HEK293 (cell line): ENCODE measurements around the gene SURF4.

Source experiments
- CTCF ChIA-PET: fragments of 350-600 bp; formaldehyde crosslinking; extraction: SDS; loops from one replicate; lab custom pipeline; 2021; ENCODE audit warnings: antibody characterized with exemption; lab: Yijun Ruan, JAX
- POLR2A ChIA-PET: fragments of 300-600 bp; formaldehyde crosslinking; extraction: SDS; loops from one replicate; lab custom pipeline; 2020; ENCODE audit warnings: antibody characterized with exemption, inconsistent platforms; lab: Yijun Ruan, JAX
- H3K27ac ChIP-seq: fragments of 200-500 bp; sonication (Bioruptor generic); 2 replicates; pipeline ENCODE4 v1.5.1; 2014; ENCODE audit warnings: low read depth, low read length, control low read depth, inconsistent platforms; ENCODE audit errors: extremely low read depth
- H3K36me3 ChIP-seq, 2 experiments: fragments of 200-500 bp in 1 of 2; sonication (Bioruptor generic) in 1 of 2; 1 replicate in 1 of 2; 2 replicates in 1 of 2; pipeline ENCODE4 v1.5.1; 2014 to 2017; ENCODE audit warnings: inconsistent platforms in 2 of 2, low read length in 2 of 2; ENCODE audit not compliant: control insufficient read depth in 2 of 2, insufficient read depth in 1 of 2
- H3K4me1 ChIP-seq: fragments of 200-500 bp; sonication (Bioruptor generic); 2 replicates; pipeline ENCODE4 v1.5.1; 2014; ENCODE audit warnings: mild to moderate bottlenecking, low read length, inconsistent platforms; ENCODE audit not compliant: control insufficient read depth, insufficient read depth
- H3K4me3 ChIP-seq: 2 replicates; pipeline ENCODE4 v1.5.1; 2011; ENCODE audit warnings: low read depth, mild to moderate bottlenecking, control low read depth, low read length, moderate library complexity
- H3K9me3 ChIP-seq: fragments of 200-500 bp; sonication (Bioruptor generic); 2 replicates; pipeline ENCODE4 v1.5.1; 2014; ENCODE audit warnings: low read depth, low read length, inconsistent platforms; ENCODE audit not compliant: control insufficient read depth, insufficient read depth
- FEZF1 ChIP-seq: fragments of 450-650 bp; formaldehyde crosslinking; IDR thresholded peaks from 2 replicates; pipeline ENCODE4 v1.5.1; 2016; ENCODE audit warnings: missing biosample characterization, missing genetic modification characterization
- GLIS2 ChIP-seq: fragments of 450-650 bp; formaldehyde crosslinking; IDR thresholded peaks from 2 replicates; pipeline ENCODE4 v1.5.1; 2016; ENCODE audit warnings: missing biosample characterization, missing genetic modification characterization
- MEIS1 ChIP-seq: sonication (generic); formaldehyde crosslinking; IDR thresholded peaks from 2 replicates; pipeline ENCODE4 v1.8.1; 2022; ENCODE audit warnings: missing genetic modification reagents, mild to moderate bottlenecking, borderline replicate concordance
- ZBTB1 ChIP-seq: fragments of 450-650 bp; formaldehyde crosslinking; IDR thresholded peaks from 2 replicates; pipeline ENCODE4 v1.5.1; 2016; ENCODE audit warnings: missing biosample characterization, missing genetic modification characterization
- ZBTB20 ChIP-seq: fragments of 450-650 bp; formaldehyde crosslinking; IDR thresholded peaks from 2 replicates; pipeline ENCODE4 v1.5.1; 2016; ENCODE audit warnings: missing biosample characterization, missing genetic modification characterization
- ZNF114 ChIP-seq: fragments of 450-650 bp; formaldehyde crosslinking; IDR thresholded peaks from 2 replicates; pipeline ENCODE4 v1.5.0; 2017; ENCODE audit warnings: missing biosample characterization, missing genetic modification characterization
- ZNF121 ChIP-seq: fragments of 450-650 bp; formaldehyde crosslinking; IDR thresholded peaks from 2 replicates; pipeline ENCODE4 v1.5.1; 2016; ENCODE audit warnings: missing biosample characterization, missing genetic modification characterization
- ZNF2 ChIP-seq: fragments of 450-650 bp; formaldehyde crosslinking; IDR thresholded peaks from 2 replicates; pipeline ENCODE4 v1.5.1; 2016; ENCODE audit warnings: missing biosample characterization, missing genetic modification characterization
- ZNF324 ChIP-seq: fragments of 450-650 bp; formaldehyde crosslinking; IDR thresholded peaks from 2 replicates; pipeline ENCODE4 v1.5.1; 2016; ENCODE audit warnings: missing biosample characterization, missing genetic modification characterization
- ZNF335 ChIP-seq: fragments of 450-650 bp; formaldehyde crosslinking; conservative IDR thresholded peaks from 2 replicates; pipeline ENCODE4 v1.5.1; 2016; ENCODE audit warnings: missing biosample characterization, missing genetic modification characterization
- ZNF433 ChIP-seq: fragments of 450-650 bp; formaldehyde crosslinking; IDR thresholded peaks from 2 replicates; pipeline ENCODE4 v1.5.1; 2016; ENCODE audit warnings: missing biosample characterization, missing genetic modification characterization, low read depth
- ZNF747 ChIP-seq: fragments of 450-650 bp; formaldehyde crosslinking; IDR thresholded peaks from 2 replicates; pipeline ENCODE4 v1.5.1; 2016; ENCODE audit warnings: missing biosample characterization, missing genetic modification characterization
- ZSCAN16 ChIP-seq: fragments of 450-650 bp; formaldehyde crosslinking; IDR thresholded peaks from 2 replicates; pipeline ENCODE4 v1.5.1; 2016; ENCODE audit warnings: missing biosample characterization, missing genetic modification characterization
- ZXDB ChIP-seq: fragments of 450-650 bp; formaldehyde crosslinking; IDR thresholded peaks from 2 replicates; pipeline ENCODE4 v1.5.1; 2016; ENCODE audit warnings: missing biosample characterization, missing genetic modification characterization
- TF ChIP-seq, protein P1 (sequence below): fragments of 450-650 bp; formaldehyde crosslinking; IDR thresholded peaks from 2 replicates; pipeline ENCODE4 v1.5.1; 2016; ENCODE audit warnings: missing biosample characterization, missing genetic modification characterization
- TF ChIP-seq, protein P2 (sequence below): fragments of 450-650 bp; formaldehyde crosslinking; IDR thresholded peaks from 2 replicates; pipeline ENCODE4 v1.5.1; 2016; ENCODE audit warnings: missing biosample characterization, missing genetic modification characterization
- TF ChIP-seq, protein P3 (sequence below): fragments of 450-650 bp; formaldehyde crosslinking; IDR thresholded peaks from 2 replicates; pipeline ENCODE4 v1.5.1; 2017; ENCODE audit warnings: missing biosample characterization, missing genetic modification characterization
- TF ChIP-seq, protein P4 (sequence below): fragments of 450-650 bp; formaldehyde crosslinking; IDR thresholded peaks from 2 replicates; pipeline ENCODE4 v1.5.1; 2016; ENCODE audit warnings: missing biosample characterization, missing genetic modification characterization
- TF ChIP-seq, protein P5 (sequence below): fragments of 450-650 bp; formaldehyde crosslinking; IDR thresholded peaks from 2 replicates; pipeline ENCODE4 v1.5.1; 2016; ENCODE audit warnings: missing biosample characterization, missing genetic modification characterization, borderline replicate concordance

SURF4 gene

DNA sequence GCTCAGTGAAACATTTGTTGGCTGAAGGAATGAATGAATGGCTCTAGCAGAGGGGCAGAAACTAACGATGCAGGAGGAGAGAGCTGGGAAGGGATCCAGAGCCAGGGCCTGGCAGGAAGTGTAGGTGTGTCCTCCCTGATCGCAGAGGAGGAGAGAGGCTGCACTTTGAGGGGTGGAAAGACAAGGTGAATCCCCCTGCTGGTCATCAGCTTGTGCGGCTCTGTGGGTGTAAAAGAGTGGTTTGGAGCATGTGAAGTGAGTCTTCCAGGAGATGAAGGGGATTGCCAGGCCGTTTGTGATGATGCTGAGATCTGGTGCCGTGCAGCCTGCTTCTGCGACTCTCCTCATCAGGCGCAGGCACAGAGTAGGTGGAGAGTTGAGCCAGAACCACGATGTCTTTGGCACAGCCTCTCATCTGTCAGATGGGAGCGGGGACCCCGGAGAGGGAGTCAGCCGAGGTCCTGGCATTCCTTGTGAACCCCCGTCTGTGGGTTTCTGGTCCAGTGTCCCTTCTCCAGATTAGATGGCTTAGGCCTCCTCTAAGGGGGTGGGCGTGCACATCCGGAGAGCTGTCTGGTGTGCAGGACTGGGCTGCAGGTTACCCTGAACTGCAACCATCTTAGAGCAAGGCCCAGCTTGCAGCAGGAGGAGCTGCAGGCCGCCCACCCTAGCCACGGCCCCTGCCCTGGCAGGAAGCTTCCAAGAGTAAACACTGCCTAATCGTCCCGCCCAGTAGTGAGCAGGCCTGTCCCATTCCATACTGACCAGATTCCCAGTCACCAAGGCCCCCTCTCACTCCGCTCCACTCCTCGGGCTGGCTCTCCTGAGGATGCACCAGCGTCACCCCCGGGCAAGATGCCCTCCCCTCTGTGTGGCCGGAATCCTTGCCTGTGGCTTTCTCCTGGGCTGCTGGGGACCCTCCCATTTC is 46.0 kb upstream of the SURF4 start, which contains the start of gene ADAMTS13 (continued):
- TF ChIP-seq, protein P1, sequence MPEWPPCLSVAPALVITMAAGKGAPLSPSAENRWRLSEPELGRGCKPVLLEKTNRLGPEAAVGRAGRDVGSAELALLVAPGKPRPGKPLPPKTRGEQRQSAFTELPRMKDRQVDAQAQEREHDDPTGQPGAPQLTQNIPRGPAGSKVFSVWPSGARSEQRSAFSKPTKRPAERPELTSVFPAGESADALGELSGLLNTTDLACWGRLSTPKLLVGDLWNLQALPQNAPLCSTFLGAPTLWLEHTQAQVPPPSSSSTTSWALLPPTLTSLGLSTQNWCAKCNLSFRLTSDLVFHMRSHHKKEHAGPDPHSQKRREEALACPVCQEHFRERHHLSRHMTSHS = no peak
- TF ChIP-seq ZNF324 (tag by site-specific recombination) = no peak
- TF ChIP-seq, protein P2, sequence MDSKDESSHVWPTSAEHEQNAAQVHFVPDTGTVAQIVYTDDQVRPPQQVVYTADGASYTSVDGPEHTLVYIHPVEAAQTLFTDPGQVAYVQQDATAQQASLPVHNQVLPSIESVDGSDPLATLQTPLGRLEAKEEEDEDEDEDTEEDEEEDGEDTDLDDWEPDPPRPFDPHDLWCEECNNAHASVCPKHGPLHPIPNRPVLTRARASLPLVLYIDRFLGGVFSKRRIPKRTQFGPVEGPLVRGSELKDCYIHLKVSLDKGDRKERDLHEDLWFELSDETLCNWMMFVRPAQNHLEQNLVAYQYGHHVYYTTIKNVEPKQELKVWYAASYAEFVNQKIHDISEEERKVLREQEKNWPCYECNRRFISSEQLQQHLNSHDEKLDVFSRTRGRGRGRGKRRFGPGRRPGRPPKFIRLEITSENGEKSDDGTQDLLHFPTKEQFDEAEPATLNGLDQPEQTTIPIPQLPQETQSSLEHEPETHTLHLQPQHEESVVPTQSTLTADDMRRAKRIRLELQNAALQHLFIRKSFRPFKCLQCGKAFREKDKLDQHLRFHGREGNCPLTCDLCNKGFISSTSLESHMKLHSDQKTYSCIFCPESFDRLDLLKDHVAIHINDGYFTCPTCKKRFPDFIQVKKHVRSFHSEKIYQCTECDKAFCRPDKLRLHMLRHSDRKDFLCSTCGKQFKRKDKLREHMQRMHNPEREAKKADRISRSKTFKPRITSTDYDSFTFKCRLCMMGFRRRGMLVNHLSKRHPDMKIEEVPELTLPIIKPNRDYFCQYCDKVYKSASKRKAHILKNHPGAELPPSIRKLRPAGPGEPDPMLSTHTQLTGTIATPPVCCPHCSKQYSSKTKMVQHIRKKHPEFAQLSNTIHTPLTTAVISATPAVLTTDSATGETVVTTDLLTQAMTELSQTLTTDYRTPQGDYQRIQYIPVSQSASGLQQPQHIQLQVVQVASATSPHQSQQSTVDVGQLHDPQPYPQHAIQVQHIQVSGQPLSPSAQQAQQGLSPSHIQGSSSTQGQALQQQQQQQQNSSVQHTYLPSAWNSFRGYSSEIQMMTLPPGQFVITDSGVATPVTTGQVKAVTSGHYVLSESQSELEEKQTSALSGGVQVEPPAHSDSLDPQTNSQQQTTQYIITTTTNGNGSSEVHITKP (tag by site-specific recombination) = peak; percentile 43; the same call in 1 of the 2 replicates
- TF ChIP-seq, all 188 proteins: peak for 7

DNA sequence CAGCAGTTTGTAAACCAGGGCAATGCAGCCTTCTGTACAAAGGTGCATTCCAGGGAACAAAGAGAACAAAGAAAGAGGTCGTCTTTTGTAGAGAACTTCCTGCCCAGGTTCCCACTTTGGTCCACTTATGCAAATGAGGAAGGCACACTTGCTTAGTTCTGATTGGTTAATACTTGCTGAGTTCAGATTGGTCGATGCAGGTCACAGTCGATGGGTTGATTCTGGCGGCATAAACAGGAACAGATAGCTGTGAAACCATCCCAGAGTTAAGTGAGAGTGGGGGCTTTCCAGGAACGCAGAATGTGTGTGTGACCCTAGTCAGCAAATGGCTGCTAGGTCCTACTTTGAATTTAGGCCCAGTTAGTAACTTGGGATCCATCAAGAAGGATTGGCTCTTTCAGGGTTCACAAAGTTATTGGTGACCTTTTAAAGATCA is 44.5 kb upstream of the SURF4 start:
- TF ChIP-seq ZNF433 (tag by site-specific recombination) (no peak), ZNF121 (no peak), ZSCAN16 (tag by site-specific recombination) (no peak), ZXDB (tag by site-specific recombination) (no peak), ZBTB20 (tag by site-specific recombination) (no peak), ZBTB1 (no peak), FEZF1 (no peak), GLIS2 (tag by site-specific recombination) (no peak), ZNF114 (tag by site-specific recombination) (no peak), ZNF2 (tag by site-specific recombination) (no peak), ZNF747 (tag by site-specific recombination) (no peak), ZNF335 (tag by site-specific recombination) (no peak), MEIS1 (CRISPR knock-in tag) (no peak)
- TF ChIP-seq, protein P3, sequence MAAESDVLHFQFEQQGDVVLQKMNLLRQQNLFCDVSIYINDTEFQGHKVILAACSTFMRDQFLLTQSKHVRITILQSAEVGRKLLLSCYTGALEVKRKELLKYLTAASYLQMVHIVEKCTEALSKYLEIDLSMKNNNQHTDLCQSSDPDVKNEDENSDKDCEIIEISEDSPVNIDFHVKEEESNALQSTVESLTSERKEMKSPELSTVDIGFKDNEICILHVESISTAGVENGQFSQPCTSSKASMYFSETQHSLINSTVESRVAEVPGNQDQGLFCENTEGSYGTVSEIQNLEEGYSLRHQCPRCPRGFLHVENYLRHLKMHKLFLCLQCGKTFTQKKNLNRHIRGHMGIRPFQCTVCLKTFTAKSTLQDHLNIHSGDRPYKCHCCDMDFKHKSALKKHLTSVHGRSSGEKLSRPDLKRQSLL (tag by site-specific recombination) = no peak
- TF ChIP-seq, protein P4, sequence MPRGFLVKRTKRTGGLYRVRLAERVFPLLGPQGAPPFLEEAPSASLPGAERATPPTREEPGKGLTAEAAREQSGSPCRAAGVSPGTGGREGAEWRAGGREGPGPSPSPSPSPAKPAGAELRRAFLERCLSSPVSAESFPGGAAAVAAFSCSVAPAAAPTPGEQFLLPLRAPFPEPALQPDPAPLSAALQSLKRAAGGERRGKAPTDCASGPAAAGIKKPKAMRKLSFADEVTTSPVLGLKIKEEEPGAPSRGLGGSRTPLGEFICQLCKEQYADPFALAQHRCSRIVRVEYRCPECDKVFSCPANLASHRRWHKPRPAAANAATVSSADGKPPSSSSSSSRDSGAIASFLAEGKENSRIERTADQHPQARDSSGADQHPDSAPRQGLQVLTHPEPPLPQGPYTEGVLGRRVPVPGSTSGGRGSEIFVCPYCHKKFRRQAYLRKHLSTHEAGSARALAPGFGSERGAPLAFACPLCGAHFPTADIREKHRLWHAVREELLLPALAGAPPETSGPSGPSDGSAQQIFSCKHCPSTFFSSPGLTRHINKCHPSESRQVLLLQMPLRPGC (tag by site-specific recombination) = no peak
- TF ChIP-seq, protein P5, sequence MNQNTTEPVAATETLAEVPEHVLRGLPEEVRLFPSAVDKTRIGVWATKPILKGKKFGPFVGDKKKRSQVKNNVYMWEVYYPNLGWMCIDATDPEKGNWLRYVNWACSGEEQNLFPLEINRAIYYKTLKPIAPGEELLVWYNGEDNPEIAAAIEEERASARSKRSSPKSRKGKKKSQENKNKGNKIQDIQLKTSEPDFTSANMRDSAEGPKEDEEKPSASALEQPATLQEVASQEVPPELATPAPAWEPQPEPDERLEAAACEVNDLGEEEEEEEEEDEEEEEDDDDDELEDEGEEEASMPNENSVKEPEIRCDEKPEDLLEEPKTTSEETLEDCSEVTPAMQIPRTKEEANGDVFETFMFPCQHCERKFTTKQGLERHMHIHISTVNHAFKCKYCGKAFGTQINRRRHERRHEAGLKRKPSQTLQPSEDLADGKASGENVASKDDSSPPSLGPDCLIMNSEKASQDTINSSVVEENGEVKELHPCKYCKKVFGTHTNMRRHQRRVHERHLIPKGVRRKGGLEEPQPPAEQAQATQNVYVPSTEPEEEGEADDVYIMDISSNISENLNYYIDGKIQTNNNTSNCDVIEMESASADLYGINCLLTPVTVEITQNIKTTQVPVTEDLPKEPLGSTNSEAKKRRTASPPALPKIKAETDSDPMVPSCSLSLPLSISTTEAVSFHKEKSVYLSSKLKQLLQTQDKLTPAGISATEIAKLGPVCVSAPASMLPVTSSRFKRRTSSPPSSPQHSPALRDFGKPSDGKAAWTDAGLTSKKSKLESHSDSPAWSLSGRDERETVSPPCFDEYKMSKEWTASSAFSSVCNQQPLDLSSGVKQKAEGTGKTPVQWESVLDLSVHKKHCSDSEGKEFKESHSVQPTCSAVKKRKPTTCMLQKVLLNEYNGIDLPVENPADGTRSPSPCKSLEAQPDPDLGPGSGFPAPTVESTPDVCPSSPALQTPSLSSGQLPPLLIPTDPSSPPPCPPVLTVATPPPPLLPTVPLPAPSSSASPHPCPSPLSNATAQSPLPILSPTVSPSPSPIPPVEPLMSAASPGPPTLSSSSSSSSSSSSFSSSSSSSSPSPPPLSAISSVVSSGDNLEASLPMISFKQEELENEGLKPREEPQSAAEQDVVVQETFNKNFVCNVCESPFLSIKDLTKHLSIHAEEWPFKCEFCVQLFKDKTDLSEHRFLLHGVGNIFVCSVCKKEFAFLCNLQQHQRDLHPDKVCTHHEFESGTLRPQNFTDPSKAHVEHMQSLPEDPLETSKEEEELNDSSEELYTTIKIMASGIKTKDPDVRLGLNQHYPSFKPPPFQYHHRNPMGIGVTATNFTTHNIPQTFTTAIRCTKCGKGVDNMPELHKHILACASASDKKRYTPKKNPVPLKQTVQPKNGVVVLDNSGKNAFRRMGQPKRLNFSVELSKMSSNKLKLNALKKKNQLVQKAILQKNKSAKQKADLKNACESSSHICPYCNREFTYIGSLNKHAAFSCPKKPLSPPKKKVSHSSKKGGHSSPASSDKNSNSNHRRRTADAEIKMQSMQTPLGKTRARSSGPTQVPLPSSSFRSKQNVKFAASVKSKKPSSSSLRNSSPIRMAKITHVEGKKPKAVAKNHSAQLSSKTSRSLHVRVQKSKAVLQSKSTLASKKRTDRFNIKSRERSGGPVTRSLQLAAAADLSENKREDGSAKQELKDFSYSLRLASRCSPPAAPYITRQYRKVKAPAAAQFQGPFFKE = no peak
- POLR2A ChIA-PET = no interaction called here
- H3K4me1 ChIP-seq = no peaks in the 10 kb centered on the region; the same call in 1 of the 2 replicates

More for the DNA sequence above, 44.5 kb upstream of the SURF4 start:
- Histone ChIP-seq H3K36me3 (peaks cover 0 to 15% of the 10 kb centered on the region in 2 experiments; a peak in 1 of 3 replicates), H3K4me3 (no peak overlapping the region), H3K27ac (no peak overlapping the region), H3K9me3 (no peaks in the 10 kb centered on the region)
- CTCF ChIA-PET = no interaction called here
